HG03025 (cell line): ENCODE results near the gene IP6K1.
"Not testable (repeated sequence)": the region's sequence is repeated elsewhere in the genome, so short reads cannot be mapped to it uniquely, and the experiment has no call there.

Experiments
- ATAC-seq: cut with Tn5 transposase; IDR thresholded peaks from one replicate; pipeline ENCODE4 v1.9.1; 2021; ENCODE audit warnings: mild to moderate bottlenecking, moderate library complexity; ENCODE audit not compliant: unreplicated experiment, low FRiP score

IP6K1 gene

DNA sequence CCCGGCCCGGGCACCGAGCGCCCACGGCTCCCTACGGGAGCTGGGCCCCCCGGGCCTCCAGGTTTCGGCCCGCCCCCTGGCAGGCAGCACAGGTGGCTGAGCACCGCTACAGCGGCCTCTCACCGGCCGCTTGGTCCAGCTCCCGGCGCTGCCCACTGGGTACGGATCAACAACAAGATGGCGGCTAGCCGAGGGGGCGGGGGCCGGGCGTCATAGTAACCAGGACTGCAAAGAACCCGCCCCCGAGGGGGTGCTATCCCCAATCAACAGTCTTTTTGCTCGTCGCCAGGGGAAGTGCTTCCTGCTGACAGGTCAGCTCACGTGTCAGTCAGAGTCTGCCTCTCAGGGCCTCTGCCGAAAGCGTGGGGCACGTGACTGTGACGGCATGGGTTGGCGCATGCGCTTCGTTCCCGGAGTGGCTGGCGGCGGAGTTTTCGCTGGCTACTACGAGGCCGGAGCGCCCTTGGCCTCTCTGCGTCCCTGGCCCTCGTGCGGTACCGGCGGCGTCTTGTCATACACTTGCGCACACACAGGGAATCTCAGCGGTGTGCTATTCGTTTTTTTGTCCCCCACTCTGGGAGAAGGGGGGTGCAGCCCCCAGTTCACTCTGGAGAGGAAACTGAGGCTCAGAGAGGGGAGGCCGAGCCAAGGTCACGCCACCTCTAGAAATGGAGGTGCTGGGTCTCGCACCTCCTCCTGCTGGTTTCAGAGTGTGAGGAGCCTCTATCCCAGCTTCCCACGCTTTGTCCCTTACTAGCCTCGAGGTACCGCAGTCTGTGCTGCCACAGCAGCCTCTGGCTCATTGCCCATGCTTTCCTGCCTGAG is at the start of gene IP6K1:
TSS of gene IP6K1 (minus strand) at position 186 of the 825 bp plus-strand sequence. CDS start 38,502 bp downstream, outside the sequence.
- peak; percentile 96 for ATAC-seq

DNA sequence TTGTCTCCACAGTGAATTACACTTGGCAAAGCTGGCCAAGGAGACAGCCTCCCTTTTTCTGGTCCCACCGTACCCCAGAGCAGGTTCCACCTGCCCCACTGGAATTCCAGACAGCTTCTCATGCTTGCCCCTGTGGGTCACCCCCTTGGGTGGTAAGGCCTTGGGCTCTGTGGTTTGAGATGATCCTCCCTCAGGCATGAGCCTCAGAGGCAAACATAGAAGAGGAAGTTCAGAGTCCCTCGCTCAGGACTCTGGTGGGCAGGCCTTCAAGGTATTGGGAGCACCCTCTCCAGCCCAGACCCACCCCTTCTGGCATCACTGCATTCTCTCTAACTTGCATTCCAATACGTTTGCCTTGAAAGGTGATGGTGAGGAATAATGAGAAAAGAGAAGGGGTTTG is 45.0 kb upstream of the IP6K1 start:
- no peak for ATAC-seq

DNA sequence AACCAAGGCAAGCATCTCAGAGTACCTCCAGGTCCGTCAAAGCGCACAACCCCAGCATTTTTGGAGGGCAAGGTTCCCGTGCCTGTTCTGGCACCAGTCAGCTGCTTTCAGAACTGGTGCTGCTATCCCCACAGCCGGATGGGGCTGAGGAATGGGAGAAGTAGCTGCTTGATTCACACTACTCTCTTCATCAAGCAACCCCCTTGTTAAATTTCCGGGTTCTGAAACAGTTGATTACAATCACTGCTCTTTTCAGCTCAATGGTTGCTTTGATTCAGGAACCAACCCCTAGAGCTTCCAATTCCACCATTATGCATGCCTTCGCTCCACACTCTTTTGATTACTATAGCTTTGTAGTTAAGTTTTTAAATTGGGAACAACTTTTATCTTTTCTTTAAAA is 39.7 kb upstream of the IP6K1 start:
- no peak for ATAC-seq

DNA sequence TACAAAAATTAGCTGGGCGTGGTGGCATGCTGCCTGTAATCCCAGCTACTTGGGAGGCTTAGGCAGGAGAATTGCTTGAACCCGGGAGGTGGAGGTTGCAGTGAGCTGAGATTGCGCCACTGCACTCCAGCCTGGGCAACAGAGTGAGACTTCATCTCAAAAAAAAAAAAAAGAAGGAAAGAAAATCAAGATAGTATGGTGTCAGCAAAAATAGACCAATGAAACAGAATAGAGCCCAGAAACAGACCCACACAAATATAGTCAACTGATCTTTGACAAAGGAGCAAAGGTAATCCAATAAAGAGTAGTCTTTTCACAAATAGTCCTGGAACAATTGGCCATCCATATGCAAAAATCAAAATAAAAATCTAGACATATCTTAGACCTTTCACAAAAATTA is 36.8 kb upstream of the IP6K1 start:
- not testable (repeated sequence) for ATAC-seq

DNA sequence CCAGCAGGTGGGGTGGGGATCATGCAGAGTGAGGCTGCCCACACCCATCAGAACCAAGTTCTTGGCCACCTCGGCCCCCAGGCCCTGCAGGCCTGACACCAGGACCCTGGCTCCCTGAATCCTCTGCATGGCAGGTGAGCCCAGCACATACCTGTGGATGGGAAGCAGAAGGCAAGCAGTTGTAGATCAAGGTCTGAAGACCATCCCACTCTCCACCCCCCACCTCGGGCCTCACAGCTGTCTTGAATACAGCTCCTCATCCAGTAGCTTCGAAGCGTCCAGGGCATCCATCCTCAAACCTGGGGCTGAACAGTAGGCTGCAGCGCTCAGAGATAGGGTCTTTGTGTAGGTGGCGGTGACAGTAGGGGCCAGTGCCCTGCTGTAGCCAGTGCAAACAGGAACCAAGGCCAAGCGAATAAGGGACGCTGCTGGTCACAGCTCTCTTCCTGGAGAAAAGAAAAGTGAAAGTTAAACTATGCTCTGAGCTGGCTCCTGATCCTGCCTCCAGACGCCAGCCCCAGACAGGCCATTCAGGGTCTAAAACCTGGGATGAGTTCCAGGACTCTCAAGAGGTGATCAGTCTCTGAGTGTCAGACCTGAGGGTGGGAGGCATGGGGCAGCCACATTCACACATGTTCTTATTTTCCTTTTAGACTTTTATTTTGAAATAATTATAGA is 27.3 kb upstream of the IP6K1 start, which contains the start of gene UBA7:
TSS of gene UBA7 (minus strand) at position 457 of the 678 bp plus-strand sequence. CDS start at position 291, 166 bp downstream.
- no peak for ATAC-seq

DNA sequence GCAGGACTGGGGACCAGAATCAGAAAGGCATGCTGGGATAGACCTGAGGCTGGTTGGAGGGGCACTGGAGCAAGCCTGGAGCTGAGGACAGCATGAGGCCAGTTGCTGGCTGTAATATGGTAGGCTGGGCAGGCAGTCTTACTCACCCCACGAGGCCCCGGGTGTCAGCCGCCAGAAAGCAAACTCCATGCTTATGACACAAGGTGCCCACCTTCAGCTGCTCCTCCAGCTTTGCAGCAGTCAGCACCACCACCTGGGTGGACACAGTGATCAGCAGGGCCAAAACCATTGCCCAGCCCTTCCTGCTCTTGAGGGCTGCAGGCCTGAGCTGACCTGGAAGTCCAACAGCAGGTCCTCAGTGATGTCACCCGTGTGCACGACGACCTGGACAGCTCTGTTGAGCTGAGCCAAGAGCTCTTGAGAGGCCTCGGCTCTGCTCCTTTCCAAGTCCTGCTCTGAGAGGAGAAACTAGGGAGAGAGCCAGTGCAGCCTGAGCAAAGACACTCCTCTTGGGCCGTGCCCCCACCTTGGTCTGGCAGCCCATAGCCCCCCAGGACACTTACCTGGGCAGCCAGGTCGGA is 26.7 kb upstream of the IP6K1 start:
- no peak for ATAC-seq

DNA sequence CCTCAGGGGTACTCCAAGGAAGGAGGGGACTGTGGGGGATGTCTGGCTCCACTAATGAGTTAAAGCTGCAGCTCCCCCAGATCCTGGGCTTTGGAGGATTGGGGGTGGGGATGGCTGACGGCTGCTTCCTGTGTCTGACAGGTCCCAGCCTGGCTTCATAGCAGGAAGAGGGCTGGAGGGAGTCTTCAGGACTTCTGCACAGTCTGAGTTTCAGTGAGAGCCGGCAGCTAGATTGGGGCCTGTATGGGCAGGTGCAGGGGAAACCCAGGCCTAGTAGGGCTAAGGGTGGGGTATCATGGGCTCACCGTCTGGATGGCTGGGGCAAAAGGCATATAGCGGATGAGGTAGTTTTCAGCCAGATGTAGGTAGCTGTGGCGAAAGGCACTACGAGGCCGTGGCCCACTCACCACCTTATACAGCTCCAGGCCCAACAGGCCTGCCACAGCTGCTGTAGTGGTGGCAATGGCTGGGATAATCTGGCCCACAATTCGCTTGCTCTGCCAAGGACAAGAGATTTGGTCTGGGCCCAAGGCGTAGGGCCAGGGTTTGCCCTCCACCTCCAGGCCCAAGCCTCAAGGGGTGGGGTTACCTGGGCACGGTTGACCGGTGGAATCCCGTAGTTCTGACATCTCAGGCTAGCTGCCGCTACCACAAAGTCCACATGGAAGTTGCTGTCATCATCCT is 21.2 kb upstream of the IP6K1 start:
- no peak for ATAC-seq

DNA sequence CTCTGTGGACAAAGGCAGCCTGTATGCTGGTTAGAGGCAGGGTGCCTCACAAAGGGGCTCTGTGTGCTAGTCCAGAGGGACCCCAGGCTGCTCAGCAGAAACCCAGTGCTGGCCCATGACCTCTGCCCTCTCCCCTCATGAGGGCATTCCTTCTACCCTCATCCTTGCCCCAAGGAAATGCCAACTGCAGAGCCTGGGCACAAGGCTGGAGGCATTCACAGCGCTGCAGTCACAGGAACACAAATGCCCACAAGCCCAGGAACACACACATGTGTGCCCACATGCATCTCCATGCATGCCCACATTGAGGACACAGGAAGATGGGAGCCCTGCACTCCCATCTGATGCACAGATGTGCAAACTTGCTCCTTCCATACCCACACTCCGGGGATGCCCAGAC is 20.5 kb upstream of the IP6K1 start:
- no peak for ATAC-seq

DNA sequence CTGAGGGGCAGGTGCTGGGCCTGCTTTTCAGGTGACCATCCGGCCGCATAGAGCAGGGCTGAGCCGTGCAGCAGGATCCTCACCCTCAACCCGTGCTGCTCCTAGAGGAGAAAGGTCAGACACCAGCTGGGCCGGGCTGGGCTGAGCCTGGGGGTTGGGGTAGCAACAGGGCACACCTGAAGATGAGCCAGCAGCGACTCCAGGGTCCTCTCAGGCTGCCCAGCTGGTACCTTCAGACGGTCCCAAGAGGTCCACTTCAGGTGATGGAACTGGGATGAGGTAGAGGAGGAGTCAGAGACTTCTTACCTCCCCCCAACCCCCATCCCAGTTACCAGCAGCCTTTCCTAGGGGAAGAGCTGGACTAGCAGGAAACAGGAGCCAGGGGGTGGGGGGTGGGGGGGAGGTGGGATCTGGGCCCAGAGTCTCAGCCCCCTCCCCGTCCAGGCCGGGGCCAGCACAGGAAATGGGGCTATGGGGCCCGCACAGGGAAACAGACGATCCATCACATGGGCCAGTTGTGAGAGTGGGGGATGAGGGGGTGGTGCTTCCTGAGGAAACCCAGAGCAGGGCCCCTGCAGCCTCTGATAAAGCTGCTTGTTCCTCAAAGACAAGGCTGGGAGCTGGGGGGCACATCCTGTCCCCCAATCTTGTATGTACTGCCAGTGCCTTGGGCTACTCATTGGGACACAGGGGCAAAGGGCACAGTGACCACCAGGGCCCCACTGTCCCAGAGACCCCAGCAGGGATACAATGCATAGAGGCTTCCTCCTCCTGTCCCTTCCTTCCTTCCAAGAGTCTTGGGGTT is 19.8 kb upstream of the IP6K1 start:
- no peak for ATAC-seq

DNA sequence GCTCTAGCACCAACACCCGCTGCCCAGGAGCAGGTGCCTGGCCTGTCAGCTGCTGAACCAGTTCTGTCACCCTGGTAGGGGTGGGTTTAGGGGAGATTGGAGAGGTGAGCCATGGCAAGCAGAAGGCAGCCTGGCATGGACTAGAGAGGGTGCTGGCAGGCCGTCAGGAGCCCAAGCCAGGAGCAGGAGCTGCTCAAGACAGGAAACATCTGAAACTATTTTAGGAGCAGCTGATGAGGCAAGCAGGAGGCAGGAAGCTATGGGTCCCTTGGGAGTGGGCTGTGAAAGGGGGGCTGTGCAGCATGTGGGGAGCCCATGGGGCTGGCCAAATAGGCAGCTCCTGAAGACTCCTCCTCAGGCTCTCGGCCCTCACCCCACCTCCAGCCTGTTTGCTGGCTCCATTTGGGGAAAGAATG is 19.0 kb upstream of the IP6K1 start:
- ATAC-seq, result no peak

DNA sequence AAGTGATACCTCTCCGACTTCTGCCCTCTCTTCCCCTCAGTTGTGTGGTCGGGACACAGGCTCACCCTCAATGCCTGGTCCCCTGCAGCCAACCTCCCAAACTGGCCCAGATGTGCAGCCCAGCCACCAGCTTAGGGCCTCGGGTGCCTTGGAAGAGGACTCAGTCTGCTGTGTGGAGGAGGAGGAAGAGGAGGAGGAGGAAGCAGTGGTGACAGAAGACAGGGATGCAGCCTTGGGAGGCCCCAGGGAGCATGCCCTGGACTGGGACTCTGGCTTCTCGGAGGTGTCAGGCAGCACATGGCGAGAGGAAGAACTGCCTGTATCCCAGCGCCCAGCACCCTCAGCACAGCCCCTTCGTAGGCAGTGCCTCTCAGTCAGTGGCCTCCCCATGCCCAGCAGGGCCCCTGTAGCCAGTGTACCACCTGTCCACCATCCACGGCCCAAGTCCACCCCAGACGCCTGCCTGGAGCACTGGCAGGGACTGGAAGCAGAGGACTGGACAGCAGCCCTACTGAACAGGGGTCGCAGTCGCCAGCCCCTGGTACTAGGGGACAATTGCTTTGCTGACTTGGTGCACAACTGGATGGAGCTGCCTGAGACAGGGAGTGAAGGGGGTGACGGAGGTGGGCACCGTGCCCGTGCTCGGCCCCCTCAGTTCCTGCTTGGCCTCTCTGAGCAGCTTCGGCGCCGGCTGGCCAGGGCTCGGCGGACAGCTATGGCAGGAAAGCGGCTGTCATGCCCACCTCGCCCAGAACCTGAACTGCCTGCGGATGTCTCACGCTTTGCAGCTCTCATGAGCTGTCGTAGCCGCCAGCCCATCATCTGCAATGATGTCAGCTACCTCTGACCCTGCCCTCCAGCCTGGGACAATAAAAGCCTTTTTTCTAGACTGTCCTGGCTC is 18.0 kb upstream of the IP6K1 start:
- no peak for ATAC-seq

DNA sequence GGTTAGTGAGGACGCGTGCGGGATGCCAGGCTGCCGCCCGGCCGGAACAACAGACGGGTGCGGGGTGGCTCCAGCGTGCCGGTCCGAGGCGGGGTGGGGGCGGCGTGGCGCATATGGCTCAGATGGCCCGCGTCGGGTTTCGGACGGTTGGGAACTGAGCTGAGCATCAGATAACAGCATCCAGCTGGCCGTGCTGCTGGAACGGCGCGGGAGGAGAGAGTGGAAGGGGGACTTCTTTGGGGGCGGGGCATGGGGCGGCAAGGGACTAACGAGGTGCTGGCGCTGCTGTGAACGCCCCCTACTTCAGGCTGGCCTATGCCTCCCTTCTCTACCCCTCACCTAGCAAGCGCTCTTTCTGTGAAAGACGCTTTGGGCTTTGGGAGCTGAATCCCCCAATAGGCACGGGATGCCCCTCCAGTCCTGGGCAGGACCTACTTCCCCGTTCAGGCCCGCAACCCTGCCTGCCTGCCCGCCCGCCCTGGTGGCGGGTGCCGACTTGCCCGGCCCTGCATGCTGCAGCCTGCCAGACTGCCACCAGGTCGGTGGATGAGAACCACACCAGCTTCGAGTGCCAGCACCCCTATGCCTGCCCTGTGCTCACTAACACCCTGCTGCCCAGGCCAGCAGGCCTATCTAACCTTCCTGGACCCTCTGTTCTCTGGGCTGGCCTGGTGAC is 17.3 kb upstream of the IP6K1 start:
- ATAC-seq, result peak; percentile 3

DNA sequence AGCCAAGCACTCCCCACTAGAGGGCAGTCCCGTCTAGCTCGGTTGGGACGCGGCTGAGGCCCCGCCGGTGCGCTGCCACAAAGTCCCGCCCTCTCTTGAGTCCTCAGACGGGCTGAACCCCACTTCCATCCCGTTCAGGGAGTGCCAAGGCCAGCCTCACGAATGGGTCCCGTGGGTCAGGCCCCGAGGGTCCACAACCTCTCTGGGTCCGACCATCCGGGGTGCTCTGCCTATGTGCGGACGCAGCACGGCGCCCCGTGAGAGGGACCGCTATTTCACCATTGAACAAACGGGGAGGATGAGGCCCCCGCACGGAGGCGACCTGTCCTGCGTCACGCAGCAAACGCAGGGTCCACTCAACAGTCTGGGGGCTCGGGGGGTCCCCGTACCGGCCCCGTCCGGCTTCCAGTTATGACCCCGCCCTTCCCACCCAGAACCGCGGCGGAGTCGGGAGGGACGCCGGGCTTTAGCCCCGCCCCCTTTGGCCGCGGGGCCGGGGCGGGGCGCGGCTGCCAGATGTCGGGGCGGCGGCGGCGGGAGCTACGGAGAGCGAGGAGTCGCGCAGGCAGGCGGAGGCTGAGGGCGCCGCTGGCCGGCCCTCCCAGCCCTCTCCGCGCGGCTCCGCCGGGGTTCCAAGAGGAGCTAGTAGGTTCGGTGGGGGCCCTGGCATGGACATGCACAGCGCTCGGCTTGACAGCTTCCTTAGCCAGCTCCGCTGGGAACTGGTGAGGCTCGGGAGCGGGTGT is 16.6 kb upstream of the IP6K1 start, which contains the start of gene INKA1:
TSS of gene INKA1 (plus strand) at position 543 of the 746 bp plus-strand sequence. CDS start at position 675, 132 bp downstream.
- peak; percentile 59 for ATAC-seq

DNA sequence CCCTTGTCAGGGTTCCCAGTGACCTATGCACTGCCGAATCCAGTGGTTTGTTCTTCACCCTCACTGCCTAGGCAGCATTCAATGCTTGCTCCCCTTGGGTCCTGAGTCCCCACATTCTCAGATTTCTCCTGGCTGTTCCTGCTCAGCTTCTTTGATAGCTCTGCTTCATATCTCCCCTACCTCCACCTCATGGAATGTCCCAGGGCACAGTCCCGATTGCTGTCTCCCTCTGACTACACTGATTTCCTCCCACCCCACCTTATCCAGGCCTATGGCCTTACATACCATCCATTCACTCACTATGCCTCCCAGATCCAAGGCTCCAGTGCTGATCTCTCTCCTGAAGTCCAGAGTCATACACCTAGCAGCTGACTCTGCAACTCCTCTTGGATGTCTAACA is 14.8 kb upstream of the IP6K1 start:
- no peak for ATAC-seq

DNA sequence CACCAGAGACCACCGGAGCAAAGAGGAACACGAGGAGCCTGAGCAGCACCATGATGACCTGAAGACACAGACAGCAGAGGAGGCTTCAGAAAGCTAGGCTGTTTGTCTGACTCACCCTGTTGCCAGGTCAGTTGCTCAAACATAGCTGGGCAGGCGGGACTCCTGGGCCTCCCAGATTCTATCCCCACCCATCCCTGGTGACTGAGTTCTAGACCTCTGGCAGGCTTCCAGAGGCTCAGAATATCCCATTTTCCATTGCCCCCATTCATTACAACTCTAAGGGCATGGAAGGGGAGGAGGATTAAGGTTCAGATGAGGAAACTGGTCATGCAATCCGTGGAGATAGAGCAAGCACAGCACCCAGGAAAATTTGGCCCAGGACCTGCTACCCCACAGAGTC is 13.4 kb upstream of the IP6K1 start, which contains the start of gene CDHR4:
TSS of gene CDHR4 (minus strand) at position 113 of the 400 bp plus-strand sequence. CDS start at position 52, 61 bp downstream.
- no peak for ATAC-seq

DNA sequence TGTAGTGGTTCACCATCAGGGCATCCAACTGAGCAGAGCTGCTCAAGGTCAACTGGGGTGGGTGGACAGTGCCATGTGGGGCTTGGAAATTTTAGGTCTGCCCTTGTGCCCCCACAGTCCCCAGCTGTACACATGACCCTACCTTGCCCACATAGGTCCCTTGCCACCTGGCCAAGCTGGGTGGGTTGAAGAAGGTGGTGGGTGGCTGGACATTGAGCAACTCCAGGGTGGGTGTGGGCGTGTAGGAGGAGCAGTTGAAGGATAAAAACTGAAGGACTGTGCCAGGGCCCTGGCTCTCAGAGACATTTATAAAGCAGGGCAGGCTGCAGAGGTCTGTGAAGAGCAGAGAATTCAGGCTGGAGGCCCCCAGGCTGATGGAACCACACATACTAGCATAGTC is 12.8 kb upstream of the IP6K1 start:
- no peak for ATAC-seq
